Endodermal cell (in vitro differentiated cells): Measurements from ENCODE around the gene ZNF74. TPM values are rescaled to one million over a fixed set of nuclear protein-coding genes. Genes with fewer than 3 reads are reported as not detected.
A peak's percentile ranks its signal among the peaks of the same experiment; 100 is the strongest.

ENCODE experiments used
- DNase-seq: peaks from one replicate; pipeline ENCODE4 v3.0.0-alpha.2; 2017
- H3K27ac ChIP-seq: 2 replicates; pipeline ENCODE4 v1.5.1; 2013; ENCODE audit warnings: mild to moderate bottlenecking, low read depth, low read length, moderate library complexity
- H3K27me3 ChIP-seq: 2 replicates; pipeline ENCODE4 v1.6.1; 2013; ENCODE audit warnings: mild to moderate bottlenecking, low read length, moderate library complexity; ENCODE audit not compliant: insufficient read depth, control insufficient read depth, poor library complexity, severe bottlenecking
- H3K36me3 ChIP-seq: 2 replicates; pipeline ENCODE4 v1.7.0; 2013; ENCODE audit warnings: mild to moderate bottlenecking, low read length, moderate library complexity; ENCODE audit not compliant: control insufficient read depth, insufficient read depth
- H3K4me1 ChIP-seq: one replicate; pipeline ENCODE4 v1.7.0; 2013; ENCODE audit warnings: low read length; ENCODE audit not compliant: control insufficient read depth, insufficient read depth
- H3K4me3 ChIP-seq: 2 replicates; pipeline ENCODE4 v1.5.1; 2013; ENCODE audit warnings: mild to moderate bottlenecking, low read length, moderate library complexity
- H3K9ac ChIP-seq: 2 replicates; pipeline ENCODE4 v1.6.1; 2013; ENCODE audit warnings: mild to moderate bottlenecking, low read length, moderate library complexity; ENCODE audit not compliant: poor library complexity, severe bottlenecking; ENCODE audit errors: extremely low read depth
- H3K9me3 ChIP-seq: 2 replicates; pipeline ENCODE4 v1.6.1; 2013; ENCODE audit warnings: mild to moderate bottlenecking, low read length, moderate library complexity; ENCODE audit not compliant: control insufficient read depth
- H3K27ac Mint-ChIP-seq: 2 replicates; pipeline ENCODE4 v1.8.0; 2020; ENCODE audit warnings: mixed read lengths
- H3K27me3 Mint-ChIP-seq: 2 replicates; pipeline ENCODE4 v1.8.0; 2021; ENCODE audit warnings: mild to moderate bottlenecking, mixed read lengths; ENCODE audit not compliant: insufficient read depth
- H3K36me3 Mint-ChIP-seq: 2 replicates; pipeline ENCODE4 v1.8.0; 2020; ENCODE audit warnings: low read depth, mixed read lengths
- H3K4me1 Mint-ChIP-seq: 2 replicates; pipeline ENCODE4 v1.8.0; 2020; ENCODE audit warnings: mixed read lengths
- H3K4me3 Mint-ChIP-seq: 2 replicates; pipeline ENCODE4 v1.8.0; 2020; ENCODE audit warnings: mild to moderate bottlenecking, moderate library complexity, mixed read lengths
- H3K9me3 Mint-ChIP-seq: 2 replicates; pipeline ENCODE4 v1.8.0; 2020; ENCODE audit warnings: mild to moderate bottlenecking, mixed read lengths
- WGBS, 2 experiments: methylation state at CpG; one replicate each; pipeline versions ENCODE4 v1.1.5 to v1.1.7; 2013; ENCODE audit warnings: missing lambda C conversion rate in 2 of 2, mixed read lengths in 1 of 2; ENCODE audit not compliant: insufficient coverage in 1 of 2, insufficient read length in 1 of 2; 5-methylcytosine and 5-hydroxymethylcytosine counted together
- total RNA-seq, 2 donors: library from RNA; stranded (reverse); fragmentation: NEBNext Ultra II Directional in 1 of 2; extraction: Animal tissue kit (Norgen Biotek cat#: 25700) in 1 of 2; gene quantifications; 2 replicates in 1 of 2; 3 replicates in 1 of 2; pipeline ENCODE4 v1.2.1, GENCODE V29; 2021
- TF ChIP-seq, protein P1 (sequence below): fragments of 200-600 bp; sonication (generic); conservative IDR thresholded peaks from 2 replicates; pipeline ENCODE4 v1.5.0; 2021; ENCODE audit warnings: antibody characterized with exemption, mild to moderate bottlenecking

Gene ZNF74
- total RNA-seq, 2 donors from 2014 or later: 36.9 to 41.7 TPM

DNA sequence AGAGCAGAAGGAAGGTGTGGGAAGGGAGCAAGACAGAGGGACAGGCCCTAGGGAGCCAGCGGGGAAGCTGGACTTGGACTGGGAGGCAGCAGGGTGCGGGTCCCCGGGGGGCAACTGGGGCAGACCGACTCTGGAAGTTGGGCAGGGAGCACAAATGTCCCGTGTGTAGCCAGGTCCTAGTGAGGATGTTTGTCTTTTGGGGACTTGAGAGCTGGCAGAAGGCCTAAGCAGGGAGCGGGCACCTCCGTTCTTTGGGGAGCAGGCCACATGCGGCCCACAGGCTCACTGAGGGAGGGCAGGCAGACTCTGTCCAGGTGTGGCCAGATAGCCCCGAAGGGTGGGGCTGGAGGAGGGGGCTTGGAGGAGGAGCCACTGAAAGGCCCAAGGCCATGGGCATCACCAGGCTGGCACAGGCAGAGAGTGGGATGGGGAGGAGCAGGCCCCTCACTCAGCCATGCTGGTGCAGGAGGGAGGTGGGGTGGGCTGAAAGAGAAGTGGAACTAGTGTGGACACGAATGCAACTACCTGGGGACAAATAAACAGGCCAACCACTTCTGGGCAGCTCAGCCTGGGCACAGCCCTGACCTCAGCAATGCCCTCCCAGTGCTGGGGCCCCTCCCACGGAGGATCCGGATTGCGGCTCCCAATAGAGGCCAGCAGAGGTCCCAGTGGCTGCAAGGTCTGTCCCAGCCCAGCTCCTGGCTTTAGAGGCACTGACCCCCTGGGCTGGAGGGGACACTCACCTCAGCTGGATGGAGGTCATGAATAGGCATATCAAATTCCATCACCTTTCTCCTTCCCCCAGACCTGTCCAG is 44.9 kb downstream of the ZNF74 start:
- H3K4me1 ChIP-seq: no peaks in the 10 kb centered on the region
- H3K4me3 Mint-ChIP-seq: peak overlapping the region; percentile 83
- H3K27me3 Mint-ChIP-seq: peaks cover 42% of the 10 kb centered on the region
- 70 to 83% methylated on average over 9 to 13 of the region's 13 CpGs for WGBS, 2 experiments
- no peak overlapping the region for H3K27ac Mint-ChIP-seq
- H3K4me3 ChIP-seq: peak overlapping the region; percentile 81
- TF ChIP-seq, protein P1, sequence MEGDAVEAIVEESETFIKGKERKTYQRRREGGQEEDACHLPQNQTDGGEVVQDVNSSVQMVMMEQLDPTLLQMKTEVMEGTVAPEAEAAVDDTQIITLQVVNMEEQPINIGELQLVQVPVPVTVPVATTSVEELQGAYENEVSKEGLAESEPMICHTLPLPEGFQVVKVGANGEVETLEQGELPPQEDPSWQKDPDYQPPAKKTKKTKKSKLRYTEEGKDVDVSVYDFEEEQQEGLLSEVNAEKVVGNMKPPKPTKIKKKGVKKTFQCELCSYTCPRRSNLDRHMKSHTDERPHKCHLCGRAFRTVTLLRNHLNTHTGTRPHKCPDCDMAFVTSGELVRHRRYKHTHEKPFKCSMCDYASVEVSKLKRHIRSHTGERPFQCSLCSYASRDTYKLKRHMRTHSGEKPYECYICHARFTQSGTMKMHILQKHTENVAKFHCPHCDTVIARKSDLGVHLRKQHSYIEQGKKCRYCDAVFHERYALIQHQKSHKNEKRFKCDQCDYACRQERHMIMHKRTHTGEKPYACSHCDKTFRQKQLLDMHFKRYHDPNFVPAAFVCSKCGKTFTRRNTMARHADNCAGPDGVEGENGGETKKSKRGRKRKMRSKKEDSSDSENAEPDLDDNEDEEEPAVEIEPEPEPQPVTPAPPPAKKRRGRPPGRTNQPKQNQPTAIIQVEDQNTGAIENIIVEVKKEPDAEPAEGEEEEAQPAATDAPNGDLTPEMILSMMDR: peak; percentile 67
- peaks cover 8% of the 10 kb centered on the region for H3K36me3 ChIP-seq
- peaks cover 28% of the 10 kb centered on the region for H3K27me3 ChIP-seq
- no peak overlapping the region for H3K27ac ChIP-seq
- DNase-seq: peak; percentile 82
- peaks cover 8% of the 10 kb centered on the region for H3K36me3 Mint-ChIP-seq
- H3K9ac ChIP-seq: peak overlapping the region; percentile 57
- no peaks in the 10 kb centered on the region for H3K9me3 ChIP-seq
- H3K4me1 Mint-ChIP-seq: peaks cover 16% of the 10 kb centered on the region
- no peaks in the 10 kb centered on the region for H3K9me3 Mint-ChIP-seq

DNA sequence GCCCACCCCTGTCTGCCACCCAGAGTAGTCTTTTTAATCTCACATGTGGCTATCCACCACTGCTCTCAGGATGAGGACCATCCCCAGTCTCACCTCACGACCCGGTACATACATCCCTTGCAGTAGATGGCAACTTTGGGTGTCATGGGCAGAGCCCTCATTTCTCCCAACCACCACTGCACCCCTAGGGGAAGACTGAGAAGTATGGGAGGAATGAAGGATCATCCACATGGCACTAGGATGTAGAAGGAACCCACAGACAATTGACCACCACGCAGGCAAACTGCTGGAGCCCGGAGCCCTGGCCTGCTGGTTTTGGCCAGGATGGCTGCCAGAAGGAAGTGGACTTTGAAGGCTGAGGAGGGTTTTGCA is 45.6 kb downstream of the ZNF74 start:
- H3K9me3 ChIP-seq: no peaks in the 10 kb centered on the region
- Mint-ChIP-seq H3K4me1 (peaks cover 16% of the 10 kb centered on the region), H3K9me3 (no peaks in the 10 kb centered on the region), H3K27ac (no peak overlapping the region), H3K27me3 (peaks cover 35% of the 10 kb centered on the region), H3K4me3 (no peak overlapping the region), H3K36me3 (peaks cover 10% of the 10 kb centered on the region)
- peak; percentile 42 for DNase-seq
- TF ChIP-seq, protein P1: no peak
- 81 to 99% methylated on average over 3 to 4 of the region's 4 CpGs for WGBS, 2 experiments
- H3K4me1 ChIP-seq: no peaks in the 10 kb centered on the region
- H3K27ac ChIP-seq: no peak overlapping the region
- no peak overlapping the region for H3K4me3 ChIP-seq
- peaks cover 25% of the 10 kb centered on the region for H3K27me3 ChIP-seq
- H3K36me3 ChIP-seq: peaks cover 14% of the 10 kb centered on the region
- no peak overlapping the region for H3K9ac ChIP-seq

DNA sequence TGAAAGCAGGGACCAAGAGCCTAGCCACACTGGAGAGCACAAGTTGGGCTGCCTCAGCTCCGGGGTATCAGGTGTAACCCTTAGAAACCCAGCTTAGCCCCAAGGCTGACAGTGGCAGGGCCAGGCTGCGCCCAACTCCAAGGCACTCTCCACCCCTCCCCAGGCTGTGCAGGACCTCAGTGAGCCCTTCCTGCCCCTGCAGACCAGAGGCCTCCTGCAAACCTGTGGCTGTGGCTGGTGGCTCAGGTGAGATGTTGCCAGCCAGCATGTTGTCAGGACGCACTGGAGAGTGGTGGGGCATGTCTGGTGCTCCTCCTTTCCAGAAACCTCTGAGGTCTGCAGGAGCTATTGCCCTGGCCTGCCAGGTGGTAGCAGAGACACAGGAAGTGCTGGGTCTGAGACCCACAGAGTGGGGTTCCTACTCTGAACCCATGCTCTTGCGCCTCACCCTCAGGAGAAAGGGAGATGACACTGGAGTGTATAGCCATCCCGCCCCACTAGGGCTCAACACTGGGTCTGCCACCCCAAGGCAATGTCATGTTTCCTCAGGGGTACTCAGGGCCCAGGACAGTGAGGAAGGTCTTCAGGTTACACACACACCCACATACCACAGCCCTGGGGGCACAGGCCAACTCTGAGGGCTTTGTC is 46.1 kb downstream of the ZNF74 start:
- H3K9me3 ChIP-seq: no peaks in the 10 kb centered on the region
- peaks cover 20% of the 10 kb centered on the region for H3K27me3 ChIP-seq
- DNase-seq: peak; percentile 33
- no peak overlapping the region for H3K9ac ChIP-seq
- no peak overlapping the region for H3K27ac ChIP-seq
- Mint-ChIP-seq H3K9me3 (no peaks in the 10 kb centered on the region), H3K27ac (no peak overlapping the region), H3K4me1 (peaks cover 16% of the 10 kb centered on the region), H3K4me3 (no peak overlapping the region), H3K36me3 (peaks cover 13% of the 10 kb centered on the region), H3K27me3 (peaks cover 30% of the 10 kb centered on the region)
- H3K4me3 ChIP-seq: no peak overlapping the region
- WGBS, 2 experiments: 94 to 100% methylated on average over 2 to 5 of the region's 5 CpGs
- H3K36me3 ChIP-seq: peaks cover 15% of the 10 kb centered on the region
- no peaks in the 10 kb centered on the region for H3K4me1 ChIP-seq
- TF ChIP-seq, protein P1: no peak
